IMR-90 (cell line): ENCODE measurements around the gene XRCC3. TPM values are rescaled to one million over a fixed set of nuclear protein-coding genes. Genes with fewer than 3 reads are reported as not detected.

Experiments
- ATAC-seq: fragments of 200-7000 bp; cut with Tn5 transposase; 2 replicates; pipeline ENCODE4 v1.9.1; 2020; ENCODE audit warnings: low read depth, mild to moderate bottlenecking, moderate library complexity
- BruUV-seq: library from RNA; stranded (reverse); fragments of 400-500 nt; replicated peaks from 2 replicates; lab custom pipeline; 2021; lab: Mats Ljungman, UMichigan
- CTCF ChIA-PET: fragments of 300-600 bp; formaldehyde crosslinking; extraction: SDS; loops from one replicate; lab custom pipeline; 2021; ENCODE audit warnings: antibody characterized with exemption; lab: Yijun Ruan, JAX
- POLR2A ChIA-PET: fragments of 300-600 bp; sonication (Branson Sonifier 250); formaldehyde crosslinking; loops from one replicate; lab custom pipeline; 2022; ENCODE audit warnings: antibody characterized with exemption; ENCODE audit not compliant: unreplicated experiment; lab: Charles Lee
- DNase-seq: peaks from one replicate; pipeline ENCODE4 v3.0.0; 2013
- H2AFZ ChIP-seq: replicated peaks from 2 replicates; pipeline ENCODE3; 2013; ENCODE audit warnings: low read length, mild to moderate bottlenecking; ENCODE audit not compliant: poor library complexity
- H2AK5ac ChIP-seq: 2 replicates; pipeline ENCODE4 v1.6.1; 2013; ENCODE audit warnings: low read depth, low read length, inconsistent platforms
- H2AK9ac ChIP-seq: replicated peaks from 2 replicates; pipeline ENCODE3; 2013; ENCODE audit warnings: mild to moderate bottlenecking, low read depth, low read length, moderate library complexity; ENCODE audit not compliant: poor library complexity
- H2BK120ac ChIP-seq: 2 replicates; pipeline ENCODE4 v1.6.1; 2013; ENCODE audit warnings: low read depth, low read length, inconsistent platforms
- H2BK15ac ChIP-seq: 3 replicates; pipeline ENCODE4 v1.6.1; 2013; ENCODE audit warnings: low read depth, low read length, inconsistent platforms
- H2BK20ac ChIP-seq: 2 replicates; pipeline ENCODE4 v1.6.1; 2013; ENCODE audit warnings: low read depth, mild to moderate bottlenecking, inconsistent platforms, low read length, moderate library complexity
- H2BK5ac ChIP-seq: 2 replicates; pipeline ENCODE4 v1.6.1; 2013; ENCODE audit warnings: mild to moderate bottlenecking, low read depth, low read length, inconsistent platforms; ENCODE audit not compliant: poor library complexity, severe bottlenecking
- H3K14ac ChIP-seq: replicated peaks from 2 replicates; pipeline ENCODE4 v1.6.1; 2013; ENCODE audit warnings: low read depth, low read length, inconsistent platforms
- H3K18ac ChIP-seq: 2 replicates; pipeline ENCODE4 v1.6.1; 2013; ENCODE audit warnings: low read depth, low read length, control low read depth
- H3K23ac ChIP-seq: 2 replicates; pipeline ENCODE4 v1.6.1; 2013; ENCODE audit warnings: low read depth, low read length, inconsistent platforms
- H3K27ac ChIP-seq: 2 replicates; pipeline ENCODE4 v1.5.1; 2013; ENCODE audit warnings: mild to moderate bottlenecking, control low read depth, low read length; ENCODE audit not compliant: insufficient read depth
- H3K27me3 ChIP-seq: 2 replicates; pipeline ENCODE4 v1.6.1; 2013; ENCODE audit warnings: low read length; ENCODE audit not compliant: control insufficient read depth, insufficient read depth
- H3K36me3 ChIP-seq: 2 replicates; pipeline ENCODE4 v1.6.1; 2013; ENCODE audit warnings: low read length, mixed read lengths; ENCODE audit not compliant: control insufficient read depth, insufficient read depth
- H3K4ac ChIP-seq: 2 replicates; pipeline ENCODE4 v1.6.1; 2013; ENCODE audit warnings: low read depth, low read length, inconsistent platforms
- H3K4me1 ChIP-seq: 2 replicates; pipeline ENCODE4 v1.6.1; 2013; ENCODE audit warnings: low read length, mixed read lengths; ENCODE audit not compliant: control insufficient read depth, insufficient read depth
- H3K4me2 ChIP-seq: 2 replicates; pipeline ENCODE4 v1.6.1; 2013; ENCODE audit warnings: low read depth, mild to moderate bottlenecking, control low read depth, low read length, moderate library complexity
- H3K4me3 ChIP-seq: 2 replicates; pipeline ENCODE4 v1.5.1; 2013; ENCODE audit warnings: low read depth, mild to moderate bottlenecking, control low read depth, low read length, moderate library complexity; ENCODE audit not compliant: insufficient read depth
- H3K56ac ChIP-seq: 2 replicates; pipeline ENCODE4 v1.6.1; 2013; ENCODE audit warnings: low read length, inconsistent platforms; ENCODE audit not compliant: insufficient read depth; ENCODE audit errors: extremely low read depth
- H3K79me1 ChIP-seq, 2 experiments: 2 replicates each; pipeline ENCODE4 v1.6.1; 2013; ENCODE audit warnings: low read length in 2 of 2, inconsistent platforms in 1 of 2, low read depth in 1 of 2
- H3K9ac ChIP-seq: 2 replicates; pipeline ENCODE4 v1.6.1; 2013; ENCODE audit warnings: low read depth, low read length, control low read depth
- H3K9me1 ChIP-seq: 2 replicates; pipeline ENCODE4 v1.6.1; 2013; ENCODE audit warnings: low read length, inconsistent platforms; ENCODE audit not compliant: insufficient read depth
- H3K9me3 ChIP-seq: 2 replicates; pipeline ENCODE4 v1.6.1; 2013; ENCODE audit warnings: low read length; ENCODE audit not compliant: control insufficient read depth, insufficient read depth
- H4K20me1 ChIP-seq: 2 replicates; pipeline ENCODE4 v1.6.1; 2013; ENCODE audit warnings: low read length, inconsistent platforms; ENCODE audit not compliant: insufficient read depth
- H4K5ac ChIP-seq: 2 replicates; pipeline ENCODE4 v1.6.1; 2013; ENCODE audit warnings: mild to moderate bottlenecking, low read depth, low read length, control low read depth
- H4K8ac ChIP-seq, 2 experiments: 2 replicates each; pipeline ENCODE4 v1.6.1; 2013; ENCODE audit warnings: low read depth in 2 of 2, low read length in 2 of 2, control low read depth in 1 of 2, inconsistent platforms in 1 of 2
- H4K91ac ChIP-seq: 2 replicates; pipeline ENCODE4 v1.6.1; 2013; ENCODE audit warnings: low read depth, low read length, inconsistent platforms; ENCODE audit not compliant: insufficient read depth
- CEBPB ChIP-seq: IDR thresholded peaks from 2 replicates; pipeline ENCODE4 v1.6.1; 2012; ENCODE audit warnings: low read depth, low read length, improper control_type of control experiment
- NFE2L2 ChIP-seq: fragments of 150-350 bp; IDR thresholded peaks from 2 replicates; pipeline ENCODE4 v1.6.1; 2016; ENCODE audit warnings: low read depth, mild to moderate bottlenecking, low read length
- WGBS, 2 experiments: methylation state at CpG; one replicate each; pipeline versions ENCODE4 v1.1.5 to v1.1.7; 2013; ENCODE audit warnings: missing lambda C conversion rate in 2 of 2; ENCODE audit not compliant: insufficient read length in 1 of 2; ENCODE audit errors: extremely low coverage in 2 of 2; 5-methylcytosine and 5-hydroxymethylcytosine counted together
- dilution Hi-C: fragments of 300-500 bp; cut with HindIII; formaldehyde crosslinking; loops from one replicate; pipeline ENCODE4 v1.14.3; 2018; ENCODE audit warnings: low sequenced_read_pairs; ENCODE audit not compliant: unreplicated experiment
- in situ Hi-C: fragments of 300-500 bp; cut with MboI; formaldehyde crosslinking; loops from 3 replicates; pipeline ENCODE4 v1.14.3; 2019; ENCODE audit warnings: low sequenced_read_pairs, inconsistent platforms, mixed read lengths
- intact Hi-C: fragments of 100-400 bp; cut with micrococcal nuclease; formaldehyde crosslinking; loops from 2 replicates; pipeline ENCODE4 v1.10.0; 2022
- polyA plus RNA-seq, 3 experiments: library from polyadenylated mRNA; depleted of rRNA; stranded (reverse); fragments of >200 nt; gene quantifications; 2 replicates each; pipeline ENCODE4 v1.2.3, GENCODE V29; 2012; ENCODE audit warnings: low replicate concordance in 1 of 3
- total RNA-seq: library from RNA; depleted of rRNA; stranded (reverse); fragments of >200 nt; gene quantifications from 2 replicates; pipeline ENCODE4 v1.2.3, GENCODE V29; 2012

XRCC3 gene
- total and polyA plus RNA-seq, 2 of the 4 experiments (the other 2 are of a cell fraction) = 8.1 to 9.5 TPM

- ChIA-PET CTCF (interaction anchor here (0.6 kb wide), 1 partner anchor 65 kb away, joined by 3 read pairs; no protein-coding TSS in a partner anchor), POLR2A (no interaction called here)
- Histone ChIP-seq H4K8ac (no peak overlapping the region), H3K4me1 (no peaks in the 10 kb centered on the region), H3K9me1 (peaks cover 3% of the 10 kb centered on the region; the same call in 1 of the 2 replicates), H4K91ac (no peak overlapping the region), H3K4ac (no peak overlapping the region), H2BK120ac (no peak overlapping the region), H3K9me3 (no peaks in the 10 kb centered on the region), H2BK20ac (no peak overlapping the region), H2AFZ (no peak overlapping the region), H3K23ac (no peak overlapping the region), H3K56ac (no peak overlapping the region), H3K4me3 (no peak overlapping the region), H3K18ac (no peak overlapping the region), H3K4me2 (no peak overlapping the region), H3K79me1 (peaks cover 23 to 47% of the 10 kb centered on the region in 2 experiments), H2AK9ac (no peak overlapping the region), H4K5ac (no peak overlapping the region), H2BK15ac (no peak overlapping the region), H3K36me3 (peaks cover 65% of the 10 kb centered on the region), H2BK5ac (no peak overlapping the region), H3K27me3 (no peaks in the 10 kb centered on the region), H4K20me1 (0 out of 2 replicates have a peak, but pooled peaks cover 4% of the 10 kb centered on the region), H2AK5ac (no peak overlapping the region), H3K14ac (no peak overlapping the region), H3K9ac (no peak overlapping the region), H3K27ac (no peak overlapping the region)
- dilution Hi-C loops (no loop called here), in situ Hi-C loops (no loop called here), intact Hi-C loops (no loop called here)
- TF ChIP-seq CEBPB (no peak), NFE2L2 (no peak)
- DNase-seq = no peak
- no peak for ATAC-seq
- BruUV-seq = no TSS peak
- 100% methylated on average over 1 of the region's 4 CpGs; no CpG with 5 or more reads in 1 of the 2 experiments for WGBS, 2 experiments
These were observed 43.3 kb downstream of the XRCC3 start for GRCh38 chr14:103671911-103672310.
